HepG2 (cell line): ENCODE data around the gene PLEKHG2. TPM values are rescaled to one million over a fixed set of nuclear protein-coding genes. Genes with fewer than 3 reads are reported as not detected.

Source experiments
- ATAC-seq: fragments of 200-7000 bp; cut with Tn5 transposase; 3 replicates; pipeline ENCODE4 v1.9.1; 2020; ENCODE audit warnings: mild to moderate bottlenecking, moderate library complexity
- BruUV-seq: library from RNA; stranded (reverse); fragments of 400-500 nt; replicated peaks from 2 replicates; lab custom pipeline; 2021; lab: Mats Ljungman, UMichigan
- CTCF ChIA-PET: fragments of 300-600 bp; formaldehyde crosslinking; extraction: SDS; loops from one replicate; lab custom pipeline; 2021; ENCODE audit warnings: low total read pairs, inconsistent platforms, low intra/inter-chr PET ratio; lab: Yijun Ruan, JAX
- POLR2A ChIA-PET: fragments of 350-600 bp; sonication (Branson Sonifier 250); formaldehyde crosslinking; loops from one replicate; lab custom pipeline; 2020; ENCODE audit warnings: antibody characterized with exemption, inconsistent platforms; lab: Yijun Ruan, JAX
- DNase-seq: peaks from one replicate; pipeline ENCODE4 v3.0.0-alpha.2; 2015; ENCODE audit warnings: low spot score
- FAIRE-seq: peaks from 3 replicates; lab custom pipeline; 2011; peaks lifted over from hg19 to GRCh38; lab: Jason Lieb, UNC
- H2AFZ ChIP-seq: one replicate; pipeline ENCODE4 v1.6.1; 2011; ENCODE audit warnings: low read length, inconsistent platforms
- H3K27ac ChIP-seq: fragments of 300-600 bp; 3 replicates; pipeline ENCODE4 v1.8.0; 2011; ENCODE audit warnings: mixed run types, mild to moderate bottlenecking, mixed read lengths, low read length, inconsistent platforms; ENCODE audit not compliant: insufficient read depth; ENCODE audit errors: extremely low read length
- H3K27me3 ChIP-seq, 2 experiments: fragments of 200-600 bp in 1 of 2; 2 replicates in 1 of 2; 3 replicates in 1 of 2; pipeline versions ENCODE4 v1.6.0 to v1.8.0; 2011; ENCODE audit warnings: low read length in 2 of 2, mild to moderate bottlenecking in 2 of 2, moderate library complexity in 2 of 2, inconsistent platforms in 1 of 2; ENCODE audit not compliant: insufficient read depth in 2 of 2, control insufficient read depth in 1 of 2
- H3K36me3 ChIP-seq, 2 experiments: fragments of 200-600 bp in 1 of 2; replicated peaks in 1 of 2; 2 replicates in 1 of 2; 3 replicates in 1 of 2; pipeline versions ENCODE4 v1.5.1 to v1.8.0; 2011; ENCODE audit warnings: low read length in 2 of 2, inconsistent platforms in 1 of 2; ENCODE audit not compliant: insufficient read depth in 2 of 2, control insufficient read depth in 1 of 2
- H3K4me1 ChIP-seq: 2 replicates; pipeline ENCODE4 v1.5.1; 2012; ENCODE audit warnings: low read length, inconsistent platforms; ENCODE audit not compliant: insufficient read depth
- H3K4me2 ChIP-seq: 2 replicates; pipeline ENCODE4 v1.6.0; 2011; ENCODE audit warnings: low read depth, low read length, inconsistent platforms
- H3K4me3 ChIP-seq, 3 experiments: fragments of 200-600 bp in 1 of 3; sonication (generic), shearing (Covaris generic) in 1 of 3; replicated peaks in 1 of 3; 2 replicates each; pipeline ENCODE4 v1.5.1; 2011 to 2016; ENCODE audit warnings: low read length in 3 of 3, inconsistent platforms in 2 of 3, low read depth in 2 of 3, mild to moderate bottlenecking in 2 of 3, control low read depth in 1 of 3, mixed read lengths in 1 of 3; ENCODE audit not compliant: insufficient read depth in 1 of 3
- H3K79me2 ChIP-seq: one replicate; pipeline ENCODE4 v1.6.1; 2011; ENCODE audit warnings: low read length, inconsistent platforms; ENCODE audit not compliant: insufficient read depth
- H3K9ac ChIP-seq: 2 replicates; pipeline ENCODE4 v1.6.0; 2011; ENCODE audit warnings: mild to moderate bottlenecking, low read depth, low read length, inconsistent platforms; ENCODE audit not compliant: insufficient read depth
- H3K9me3 ChIP-seq: 2 replicates; pipeline ENCODE4 v1.5.1; 2012; ENCODE audit warnings: mild to moderate bottlenecking, low read length
- H4K20me1 ChIP-seq: 2 replicates; pipeline ENCODE4 v1.6.0; 2011; ENCODE audit warnings: inconsistent platforms, mild to moderate bottlenecking, low read length, moderate library complexity; ENCODE audit not compliant: insufficient read depth
- NRL ChIP-seq: sonication (generic); formaldehyde crosslinking; IDR thresholded peaks from 2 replicates; pipeline ENCODE4 v1.5.0; 2020; ENCODE audit warnings: missing genetic modification reagents, mild to moderate bottlenecking, moderate library complexity, borderline replicate concordance
- POLR2G ChIP-seq: fragments of 200-400 bp; formaldehyde crosslinking; IDR thresholded peaks from 2 replicates; pipeline ENCODE4 v1.6.1; 2018; ENCODE audit warnings: mild to moderate bottlenecking, low read depth, low read length, moderate library complexity
- RBM39 ChIP-seq: fragments of 200-400 bp; formaldehyde crosslinking; IDR thresholded peaks from one replicate; pipeline ENCODE4 v1.6.1; 2018; ENCODE audit warnings: antibody characterized with exemption, mild to moderate bottlenecking, low read depth, low read length; ENCODE audit not compliant: poor library complexity, severe bottlenecking
- SAP130 ChIP-seq: IDR thresholded peaks from 2 replicates; pipeline ENCODE4 v1.6.1; 2016; ENCODE audit warnings: low read depth
- SIN3B ChIP-seq: fragments of 150-350 bp; IDR thresholded peaks from 2 replicates; pipeline ENCODE4 v1.6.1; 2014; ENCODE audit warnings: low read length
- SMAD3 ChIP-seq: sonication (generic); formaldehyde crosslinking; IDR thresholded peaks from 2 replicates; pipeline ENCODE4 v1.4.0; 2020; ENCODE audit warnings: missing genetic modification reagents
- ZC3H13 ChIP-seq: sonication (generic); formaldehyde crosslinking; IDR thresholded peaks from 2 replicates; pipeline ENCODE4 v1.8.1; 2023; ENCODE audit warnings: mild to moderate bottlenecking, missing genetic modification reagents, moderate library complexity
- ZFX ChIP-seq: sonication (generic); formaldehyde crosslinking; IDR thresholded peaks from 2 replicates; pipeline ENCODE4 v1.4.0; 2020; ENCODE audit warnings: mild to moderate bottlenecking, low read depth, missing genetic modification reagents, moderate library complexity
- ZKSCAN1 ChIP-seq: fragments of 150-350 bp; IDR thresholded peaks from 2 replicates; pipeline ENCODE4 v1.6.1; 2014; ENCODE audit warnings: low read length
- WGBS: methylation state at CpG from one replicate; pipeline ENCODE4 v1.1.6; 2017; ENCODE audit warnings: low lambda C conversion rate; 5-methylcytosine and 5-hydroxymethylcytosine counted together
- in situ Hi-C: cut with HindIII; loops from 2 replicates; pipeline ENCODE4 v1.10.0; 2017; ENCODE audit warnings: low pct_unique_long_range_greater_than_20kb; ENCODE audit not compliant: extremely low pct_ligation_motif_present
- intact Hi-C: fragments of 100-400 bp; cut with micrococcal nuclease; formaldehyde crosslinking; loops from one replicate; pipeline ENCODE4 v1.10.0; 2022; ENCODE audit not compliant: unreplicated experiment
- polyA plus RNA-seq, 8 experiments: library from polyadenylated mRNA; depleted of rRNA in 3 of 8; stranded (reverse) in 7 of 8; unstranded in 1 of 8; fragments of >200 nt; fragmentation: Illumina TruSeq in 4 of 8; extraction: Trizol in 4 of 8; gene quantifications; 2 replicates each; pipeline versions ENCODE4 v1.2.1 to v1.2.3, GENCODE V29; 2011 to 2016; ENCODE audit warnings: low read depth in 4 of 8, missing spikeins in 1 of 8, mixed read lengths in 1 of 8; ENCODE audit not compliant: insufficient read depth in 1 of 8
- total RNA-seq, 5 experiments: library from RNA; depleted of rRNA; stranded (reverse); fragments of >200 nt; fragmentation: Illumina TruSeq; extraction: Trizol; gene quantifications; 2 replicates each; pipeline ENCODE4 v1.2.3, GENCODE V29; 2016; ENCODE audit warnings: low read depth in 1 of 5
- TF ChIP-seq, protein P1 (sequence below): sonication (generic); formaldehyde crosslinking; IDR thresholded peaks from 2 replicates; pipeline ENCODE4 v1.5.1; 2020; ENCODE audit warnings: mild to moderate bottlenecking, missing genetic modification reagents, moderate library complexity
- TF ChIP-seq, protein P2 (sequence below): sonication (generic); formaldehyde crosslinking; IDR thresholded peaks from 2 replicates; pipeline ENCODE4 v1.8.0; 2022; ENCODE audit warnings: mild to moderate bottlenecking, missing genetic modification reagents; ENCODE audit not compliant: insufficient replicate concordance
- TF ChIP-seq, protein P3 (sequence below): sonication (generic); formaldehyde crosslinking; conservative IDR thresholded peaks from 2 replicates; pipeline ENCODE4 v1.4.0; 2020; ENCODE audit warnings: missing genetic modification reagents
- TF ChIP-seq, protein P4 (sequence below): sonication (generic); IDR thresholded peaks from 2 replicates; pipeline ENCODE4 v1.6.1; 2016; ENCODE audit warnings: low read depth, borderline replicate concordance

PLEKHG2 gene
- total and polyA plus RNA-seq, 2 of the 13 experiments (the other 11 are each of a cell fraction or from before 2014, with no cell fraction given), result 3.6 to 6.8 TPM

DNA sequence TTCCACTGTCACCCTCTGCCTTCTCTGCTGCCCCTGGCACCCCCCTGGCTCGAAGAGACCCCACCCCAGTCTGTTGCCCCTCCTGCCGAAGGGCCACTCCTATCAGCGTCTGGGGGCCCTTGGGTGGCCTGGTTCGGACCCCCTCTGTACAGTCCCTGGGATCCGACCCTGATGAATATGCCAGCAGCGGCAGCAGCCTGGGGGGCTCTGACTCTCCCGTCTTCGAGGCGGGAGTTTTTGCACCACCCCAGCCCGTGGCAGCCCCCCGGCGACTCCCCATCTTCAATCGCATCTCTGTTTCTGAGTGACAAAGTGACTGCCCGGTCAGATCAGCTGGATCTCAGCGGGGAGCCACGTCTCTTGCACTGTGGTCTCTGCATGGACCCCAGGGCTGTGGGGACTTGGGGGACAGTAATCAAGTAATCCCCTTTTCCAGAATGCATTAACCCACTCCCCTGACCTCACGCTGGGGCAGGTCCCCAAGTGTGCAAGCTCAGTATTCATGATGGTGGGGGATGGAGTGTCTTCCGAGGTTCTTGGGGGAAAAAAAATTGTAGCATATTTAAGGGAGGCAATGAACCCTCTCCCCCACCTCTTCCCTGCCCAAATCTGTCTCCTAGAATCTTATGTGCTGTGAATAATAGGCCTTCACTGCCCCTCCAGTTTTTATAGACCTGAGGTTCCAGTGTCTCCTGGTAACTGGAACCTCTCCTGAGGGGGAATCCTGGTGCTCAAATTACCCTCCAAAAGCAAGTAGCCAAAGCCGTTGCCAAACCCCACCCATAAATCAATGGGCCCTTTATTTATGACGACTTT lies 3.9 kb upstream of the PLEKHG2 start:
- no peak for DNase-seq
- peaks cover 40% of the 10 kb centered on the region for H3K4me1 ChIP-seq
- no peak for ATAC-seq
- H3K4me2 ChIP-seq, result peak overlapping the region; percentile 87
- TSS peak; percentile 56 for BruUV-seq
- H3K79me2 ChIP-seq, result peaks cover 35% of the 10 kb centered on the region
- H2AFZ ChIP-seq, result no peak overlapping the region
- in situ Hi-C loops, result no loop called here
- peak overlapping the region; percentile 97 to 98 (median 97) for H3K4me3 ChIP-seq
- no peak for FAIRE-seq
- peaks cover 0 to 3% of the 10 kb centered on the region in 2 experiments; a peak in 1 of 5 replicates for H3K36me3 ChIP-seq
- no peaks in the 10 kb centered on the region; a peak in 1 of 5 replicates for H3K27me3 ChIP-seq
- H3K9ac ChIP-seq, result peak overlapping the region; percentile 92
- peak; percentile 8; the same call in 1 of the 2 replicates for TF ChIP-seq ZFX (CRISPR knock-in tag)
- TF ChIP-seq, protein P1, sequence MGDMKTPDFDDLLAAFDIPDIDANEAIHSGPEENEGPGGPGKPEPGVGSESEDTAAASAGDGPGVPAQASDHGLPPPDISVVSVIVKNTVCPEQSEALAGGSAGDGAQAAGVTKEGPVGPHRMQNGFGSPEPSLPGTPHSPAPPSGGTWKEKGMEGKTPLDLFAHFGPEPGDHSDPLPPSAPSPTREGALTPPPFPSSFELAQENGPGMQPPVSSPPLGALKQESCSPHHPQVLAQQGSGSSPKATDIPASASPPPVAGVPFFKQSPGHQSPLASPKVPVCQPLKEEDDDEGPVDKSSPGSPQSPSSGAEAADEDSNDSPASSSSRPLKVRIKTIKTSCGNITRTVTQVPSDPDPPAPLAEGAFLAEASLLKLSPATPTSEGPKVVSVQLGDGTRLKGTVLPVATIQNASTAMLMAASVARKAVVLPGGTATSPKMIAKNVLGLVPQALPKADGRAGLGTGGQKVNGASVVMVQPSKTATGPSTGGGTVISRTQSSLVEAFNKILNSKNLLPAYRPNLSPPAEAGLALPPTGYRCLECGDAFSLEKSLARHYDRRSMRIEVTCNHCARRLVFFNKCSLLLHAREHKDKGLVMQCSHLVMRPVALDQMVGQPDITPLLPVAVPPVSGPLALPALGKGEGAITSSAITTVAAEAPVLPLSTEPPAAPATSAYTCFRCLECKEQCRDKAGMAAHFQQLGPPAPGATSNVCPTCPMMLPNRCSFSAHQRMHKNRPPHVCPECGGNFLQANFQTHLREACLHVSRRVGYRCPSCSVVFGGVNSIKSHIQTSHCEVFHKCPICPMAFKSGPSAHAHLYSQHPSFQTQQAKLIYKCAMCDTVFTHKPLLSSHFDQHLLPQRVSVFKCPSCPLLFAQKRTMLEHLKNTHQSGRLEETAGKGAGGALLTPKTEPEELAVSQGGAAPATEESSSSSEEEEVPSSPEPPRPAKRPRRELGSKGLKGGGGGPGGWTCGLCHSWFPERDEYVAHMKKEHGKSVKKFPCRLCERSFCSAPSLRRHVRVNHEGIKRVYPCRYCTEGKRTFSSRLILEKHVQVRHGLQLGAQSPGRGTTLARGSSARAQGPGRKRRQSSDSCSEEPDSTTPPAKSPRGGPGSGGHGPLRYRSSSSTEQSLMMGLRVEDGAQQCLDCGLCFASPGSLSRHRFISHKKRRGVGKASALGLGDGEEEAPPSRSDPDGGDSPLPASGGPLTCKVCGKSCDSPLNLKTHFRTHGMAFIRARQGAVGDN (CRISPR knock-in tag), result peak; percentile 39; the same call in 1 of the 2 replicates
- TF ChIP-seq NRL (CRISPR knock-in tag), result no peak
- TF ChIP-seq, protein P2, sequence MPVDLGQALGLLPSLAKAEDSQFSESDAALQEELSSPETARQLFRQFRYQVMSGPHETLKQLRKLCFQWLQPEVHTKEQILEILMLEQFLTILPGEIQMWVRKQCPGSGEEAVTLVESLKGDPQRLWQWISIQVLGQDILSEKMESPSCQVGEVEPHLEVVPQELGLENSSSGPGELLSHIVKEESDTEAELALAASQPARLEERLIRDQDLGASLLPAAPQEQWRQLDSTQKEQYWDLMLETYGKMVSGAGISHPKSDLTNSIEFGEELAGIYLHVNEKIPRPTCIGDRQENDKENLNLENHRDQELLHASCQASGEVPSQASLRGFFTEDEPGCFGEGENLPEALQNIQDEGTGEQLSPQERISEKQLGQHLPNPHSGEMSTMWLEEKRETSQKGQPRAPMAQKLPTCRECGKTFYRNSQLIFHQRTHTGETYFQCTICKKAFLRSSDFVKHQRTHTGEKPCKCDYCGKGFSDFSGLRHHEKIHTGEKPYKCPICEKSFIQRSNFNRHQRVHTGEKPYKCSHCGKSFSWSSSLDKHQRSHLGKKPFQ (CRISPR knock-in tag), result no peak
- peak; percentile 7 for TF ChIP-seq RBM39
- no peak for TF ChIP-seq ZKSCAN1
- TF ChIP-seq SIN3B, result peak; percentile 19; the same call in 1 of the 2 replicates
- 0 out of 2 replicates have a peak, but pooled peaks have one; percentile 2 for TF ChIP-seq POLR2G
- TF ChIP-seq SAP130 (CRISPR knock-in tag), result 0 out of 2 replicates have a peak, but pooled peaks have one; percentile 4
- TF ChIP-seq, protein P3, sequence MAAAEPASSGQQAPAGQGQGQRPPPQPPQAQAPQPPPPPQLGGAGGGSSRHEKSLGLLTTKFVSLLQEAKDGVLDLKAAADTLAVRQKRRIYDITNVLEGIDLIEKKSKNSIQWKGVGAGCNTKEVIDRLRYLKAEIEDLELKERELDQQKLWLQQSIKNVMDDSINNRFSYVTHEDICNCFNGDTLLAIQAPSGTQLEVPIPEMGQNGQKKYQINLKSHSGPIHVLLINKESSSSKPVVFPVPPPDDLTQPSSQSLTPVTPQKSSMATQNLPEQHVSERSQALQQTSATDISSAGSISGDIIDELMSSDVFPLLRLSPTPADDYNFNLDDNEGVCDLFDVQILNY (CRISPR knock-in tag), result no peak
- TF ChIP-seq SMAD3, result no peak
- TF ChIP-seq, protein P4, sequence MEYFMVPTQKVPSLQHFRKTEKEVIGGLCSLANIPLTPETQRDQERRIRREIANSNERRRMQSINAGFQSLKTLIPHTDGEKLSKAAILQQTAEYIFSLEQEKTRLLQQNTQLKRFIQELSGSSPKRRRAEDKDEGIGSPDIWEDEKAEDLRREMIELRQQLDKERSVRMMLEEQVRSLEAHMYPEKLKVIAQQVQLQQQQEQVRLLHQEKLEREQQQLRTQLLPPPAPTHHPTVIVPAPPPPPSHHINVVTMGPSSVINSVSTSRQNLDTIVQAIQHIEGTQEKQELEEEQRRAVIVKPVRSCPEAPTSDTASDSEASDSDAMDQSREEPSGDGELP, result peak; percentile 16; the same call in 1 of the 2 replicates
- TF ChIP-seq ZC3H13, result peak; percentile 36; the same call in 1 of the 2 replicates
- TF ChIP-seq, all 625 proteins: peak for 8
- Histone ChIP-seq H3K27ac (peak overlapping the region; percentile 86), H4K20me1 (peaks cover 20% of the 10 kb centered on the region; the same call in 1 of the 2 replicates), H3K9me3 (no peaks in the 10 kb centered on the region)
- ChIA-PET POLR2A (interaction anchor here (0.9 to 5.8 kb wide), 5 partner anchors 11 to 37 kb away, joined by 3 to 117 read pairs (median 15); partner anchors contain the start of genes MED29, PAF1, RPS16 and SUPT5H), CTCF (no interaction called here)
- intact Hi-C loops, result no loop called here
- 51% methylated on average over 20 of the region's 20 CpGs for WGBS
